GM19099 (cell line): Measurements from ENCODE around the gene SCAI.

ENCODE experiments used
- POLR2A ChIP-seq: IDR thresholded peaks from 3 replicates; pipeline ENCODE4 v1.6.1; 2011; ENCODE audit warnings: low read depth; ENCODE audit not compliant: insufficient read length; ENCODE audit errors: extremely low read depth

Gene SCAI

DNA sequence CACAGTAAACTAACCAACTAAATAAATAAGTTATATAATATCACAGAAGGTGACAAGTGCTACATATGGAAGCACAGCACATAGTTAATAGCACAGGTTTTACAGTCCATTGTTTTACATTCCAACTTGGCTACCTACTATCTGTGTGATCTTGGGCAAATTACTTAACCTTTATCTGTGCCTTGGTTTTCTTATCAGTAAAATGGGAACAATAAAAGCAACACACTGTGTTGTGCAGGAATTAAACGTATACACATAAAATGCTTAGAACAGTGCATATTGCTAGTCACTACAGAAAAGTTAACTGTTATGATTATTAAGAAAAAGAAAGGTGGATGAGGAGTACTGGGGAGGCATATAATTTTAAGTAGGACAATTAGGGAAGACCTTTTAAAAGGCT, 159.6 kb downstream of the SCAI start:
- no peak for TF ChIP-seq POLR2A

DNA sequence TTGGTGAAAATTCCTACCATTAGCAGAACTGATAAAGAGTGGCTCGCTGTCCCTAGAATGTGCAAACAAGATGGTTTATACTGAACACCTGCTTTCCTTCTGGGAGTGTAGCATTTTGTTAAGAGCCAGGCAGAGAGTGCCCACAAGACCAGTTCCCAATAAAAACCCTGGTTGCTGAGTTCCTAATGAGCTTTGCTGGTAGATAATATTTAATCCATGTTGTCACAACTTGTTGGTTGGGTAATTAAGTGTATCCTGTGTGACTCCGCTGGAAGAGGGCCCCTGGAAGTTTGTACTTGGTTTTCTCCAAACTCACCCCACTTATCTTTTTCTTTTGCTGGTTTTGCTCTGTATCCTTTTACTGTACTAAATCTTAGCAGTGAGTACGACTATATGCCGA, 162.9 kb downstream of the SCAI start:
- TF ChIP-seq POLR2A = no peak

- no peak for TF ChIP-seq POLR2A
These were observed 168.2 kb downstream of the SCAI start for GRCh38 chr9:124975131-124975530.

DNA sequence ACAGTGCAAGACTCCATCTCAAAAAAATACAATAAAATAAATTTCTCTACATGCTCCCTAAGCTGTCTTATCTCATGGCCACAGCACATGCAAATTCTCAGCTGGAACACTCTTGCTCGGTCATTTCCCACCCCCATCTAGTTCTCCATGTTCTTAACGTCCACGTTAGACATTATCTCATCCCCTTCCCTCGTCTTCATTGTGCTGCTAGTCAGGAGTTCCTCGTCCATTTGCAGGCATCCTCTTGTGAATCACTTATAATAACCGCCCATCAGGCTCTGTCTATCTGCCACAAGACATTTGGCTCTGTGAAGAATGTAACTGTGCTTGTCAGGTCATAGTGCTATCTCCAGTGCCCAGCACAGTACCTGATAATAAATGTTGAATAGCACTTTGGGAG, 169.5 kb downstream of the SCAI start:
- no peak for TF ChIP-seq POLR2A

DNA sequence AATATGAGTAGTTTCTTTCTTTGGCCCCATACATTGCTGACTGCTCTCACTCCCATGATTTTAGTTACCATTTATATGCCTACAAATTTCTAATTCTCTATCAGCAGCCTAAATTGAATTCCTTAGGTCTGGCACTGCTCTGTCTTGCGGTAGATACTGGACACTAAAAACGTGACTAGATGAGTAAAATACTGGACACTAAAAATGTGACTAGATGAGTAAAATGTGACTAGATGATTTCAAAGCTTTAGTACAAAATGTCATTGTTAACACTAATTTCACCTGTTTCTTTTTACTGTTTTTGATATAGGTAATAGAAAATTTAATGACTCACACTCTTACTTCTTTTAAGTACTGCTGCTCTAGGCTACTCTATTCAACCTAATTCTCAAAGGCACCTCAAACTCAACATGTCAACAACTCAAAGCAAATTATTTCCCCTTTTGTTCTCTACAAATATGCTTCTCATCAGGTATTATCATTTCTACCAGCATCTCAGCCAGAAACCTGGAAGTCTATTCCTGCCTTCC, 171.0 kb downstream of the SCAI start:
- no peak for TF ChIP-seq POLR2A

GRCh38 chr9:124969401-124969800, 173.9 kb downstream of the SCAI start:
- no peak for TF ChIP-seq POLR2A

- TF ChIP-seq POLR2A = no peak
These were observed 175.1 kb downstream of the SCAI start for GRCh38 chr9:124968238-124968637.

DNA sequence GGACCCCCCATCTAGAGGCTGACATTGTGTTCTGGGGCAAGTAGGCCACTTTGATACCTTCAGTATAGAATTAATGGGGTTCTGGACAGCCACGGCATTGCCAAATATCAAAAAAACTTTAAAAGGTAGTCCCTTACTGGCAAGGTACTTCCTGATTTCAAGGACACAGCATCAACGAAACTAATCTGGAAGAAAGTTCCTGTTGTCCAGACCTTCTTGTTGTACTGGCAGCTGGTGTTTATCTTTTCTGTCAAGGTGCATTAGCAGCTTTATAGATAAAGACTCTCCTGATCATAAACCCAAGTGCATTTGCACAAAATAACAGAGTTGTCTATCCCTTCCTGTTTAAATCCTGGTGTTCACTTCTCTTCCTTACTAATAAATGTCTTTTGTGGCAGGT, 178.7 kb downstream of the SCAI start:
- TF ChIP-seq POLR2A = no peak

GRCh38 chr9:124964056-124964455, 179.3 kb downstream of the SCAI start:
- no peak for TF ChIP-seq POLR2A

DNA sequence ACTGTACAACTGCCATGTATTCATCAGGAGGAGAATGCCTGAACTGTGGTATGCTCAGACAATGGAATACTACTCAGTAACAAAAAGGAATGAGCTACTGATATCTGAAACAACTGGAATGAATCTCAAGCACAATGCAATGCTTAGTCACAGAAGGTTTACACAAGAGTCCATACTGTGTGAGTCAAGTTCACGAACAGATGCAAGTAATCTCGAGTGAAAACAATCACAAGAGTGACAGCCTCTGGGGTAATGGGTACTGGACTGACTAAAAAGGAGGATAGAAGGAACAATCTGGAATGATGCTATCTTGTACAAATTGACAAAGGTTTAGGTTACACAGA, 182.9 kb downstream of the SCAI start:
- no peak for TF ChIP-seq POLR2A

DNA sequence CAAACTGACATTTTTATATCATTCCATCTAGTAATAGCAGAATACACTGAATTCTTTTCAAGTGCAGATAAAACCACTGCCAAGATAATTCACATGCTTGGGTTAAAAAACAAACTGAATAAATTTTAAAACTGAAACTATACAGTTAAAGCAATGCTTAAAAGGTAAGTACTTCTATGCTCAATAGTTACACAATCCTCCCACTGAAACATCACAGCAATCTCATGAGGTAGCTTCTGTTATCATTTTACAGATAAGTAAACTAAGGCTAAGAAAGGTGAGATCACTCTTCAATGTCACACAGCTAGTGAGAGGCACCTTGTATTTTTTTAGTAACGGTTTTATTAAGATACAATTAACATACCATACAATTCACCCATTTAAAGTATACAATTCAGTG, 189.1 kb downstream of the SCAI start:
- no peak for TF ChIP-seq POLR2A

DNA sequence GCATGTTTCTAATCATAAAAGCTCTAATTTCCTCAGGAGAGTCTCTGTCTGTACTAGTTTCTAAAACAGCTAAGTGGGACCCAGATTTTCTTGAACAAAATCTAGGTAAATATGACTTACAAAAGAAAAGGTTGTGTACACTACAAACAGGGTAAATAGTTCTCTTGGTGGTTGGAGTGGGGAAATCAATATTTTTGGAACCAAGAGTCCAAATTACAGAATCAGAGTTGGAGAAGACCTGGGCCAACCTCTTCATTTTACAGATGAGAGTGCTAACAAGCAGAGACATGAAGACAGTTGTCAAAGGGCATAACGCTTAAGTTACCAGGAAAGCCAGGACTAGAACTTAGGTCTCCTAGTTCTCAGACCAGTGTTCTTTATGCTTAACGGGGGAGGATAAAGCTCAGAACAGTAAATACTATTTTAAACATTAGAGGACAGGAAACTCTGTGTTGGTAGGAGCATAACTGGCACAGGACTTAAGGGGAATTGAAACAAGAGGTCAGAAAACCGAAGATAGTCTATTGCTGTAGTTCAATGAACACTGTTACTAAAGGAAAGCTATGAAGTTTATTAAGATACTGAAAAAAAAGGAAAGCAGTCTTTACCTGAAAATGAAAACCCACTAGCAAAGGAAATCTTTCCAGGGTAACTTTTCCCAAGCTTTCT, 193.1 kb downstream of the SCAI start:
- TF ChIP-seq POLR2A = no peak

DNA sequence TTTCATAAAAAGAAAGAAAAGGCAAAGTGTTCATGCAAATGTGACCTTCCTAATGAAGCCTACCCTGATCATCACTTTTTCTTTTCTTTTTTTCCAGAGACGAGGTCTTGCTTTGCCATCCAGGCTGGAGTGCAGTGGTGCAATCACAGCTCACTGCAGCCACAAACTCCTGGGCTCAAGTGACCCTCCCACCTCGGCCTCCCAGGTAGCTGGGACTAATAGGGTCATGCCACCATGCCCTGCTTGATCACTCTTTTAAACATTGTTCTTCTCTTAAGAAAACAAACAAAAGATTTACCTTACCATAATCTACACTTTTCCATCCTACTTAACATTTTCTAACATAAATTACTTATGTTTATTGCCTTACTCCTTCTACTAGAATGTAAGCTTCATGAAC, 193.9 kb downstream of the SCAI start:
- no peak for TF ChIP-seq POLR2A

- TF ChIP-seq POLR2A = no peak
These were observed 195.5 kb downstream of the SCAI start for GRCh38 chr9:124947727-124948391.

DNA sequence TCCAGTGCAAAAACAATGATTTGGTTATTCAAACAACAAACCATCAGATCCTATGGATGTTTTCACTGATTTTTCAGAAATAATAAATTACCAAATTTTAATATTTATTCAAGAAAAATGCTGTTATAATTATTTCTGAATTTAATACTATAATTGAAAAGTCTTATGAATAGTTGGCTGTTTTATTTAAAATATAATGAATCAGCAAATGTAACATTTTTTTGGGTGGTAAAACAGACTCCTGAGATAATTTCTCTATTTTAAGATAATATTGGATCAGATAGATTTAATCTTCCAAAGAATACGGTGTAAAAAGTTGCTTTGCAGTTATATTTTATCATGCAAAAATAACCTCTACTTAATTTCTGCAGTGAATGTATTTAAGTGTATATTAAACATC, 197.2 kb downstream of the SCAI start:
- no peak for TF ChIP-seq POLR2A
